Globus pallidus (tissue), 1 donor: ENCODE results near the gene SPEF2.
A peak's percentile ranks its signal among the peaks of the same experiment; 100 is the strongest.

ENCODE experiments used
- DNase-seq: peaks from one replicate; pipeline ENCODE4 v3.0.0-alpha.2; 2015; ENCODE audit warnings: low spot score

SPEF2 gene, protein sequence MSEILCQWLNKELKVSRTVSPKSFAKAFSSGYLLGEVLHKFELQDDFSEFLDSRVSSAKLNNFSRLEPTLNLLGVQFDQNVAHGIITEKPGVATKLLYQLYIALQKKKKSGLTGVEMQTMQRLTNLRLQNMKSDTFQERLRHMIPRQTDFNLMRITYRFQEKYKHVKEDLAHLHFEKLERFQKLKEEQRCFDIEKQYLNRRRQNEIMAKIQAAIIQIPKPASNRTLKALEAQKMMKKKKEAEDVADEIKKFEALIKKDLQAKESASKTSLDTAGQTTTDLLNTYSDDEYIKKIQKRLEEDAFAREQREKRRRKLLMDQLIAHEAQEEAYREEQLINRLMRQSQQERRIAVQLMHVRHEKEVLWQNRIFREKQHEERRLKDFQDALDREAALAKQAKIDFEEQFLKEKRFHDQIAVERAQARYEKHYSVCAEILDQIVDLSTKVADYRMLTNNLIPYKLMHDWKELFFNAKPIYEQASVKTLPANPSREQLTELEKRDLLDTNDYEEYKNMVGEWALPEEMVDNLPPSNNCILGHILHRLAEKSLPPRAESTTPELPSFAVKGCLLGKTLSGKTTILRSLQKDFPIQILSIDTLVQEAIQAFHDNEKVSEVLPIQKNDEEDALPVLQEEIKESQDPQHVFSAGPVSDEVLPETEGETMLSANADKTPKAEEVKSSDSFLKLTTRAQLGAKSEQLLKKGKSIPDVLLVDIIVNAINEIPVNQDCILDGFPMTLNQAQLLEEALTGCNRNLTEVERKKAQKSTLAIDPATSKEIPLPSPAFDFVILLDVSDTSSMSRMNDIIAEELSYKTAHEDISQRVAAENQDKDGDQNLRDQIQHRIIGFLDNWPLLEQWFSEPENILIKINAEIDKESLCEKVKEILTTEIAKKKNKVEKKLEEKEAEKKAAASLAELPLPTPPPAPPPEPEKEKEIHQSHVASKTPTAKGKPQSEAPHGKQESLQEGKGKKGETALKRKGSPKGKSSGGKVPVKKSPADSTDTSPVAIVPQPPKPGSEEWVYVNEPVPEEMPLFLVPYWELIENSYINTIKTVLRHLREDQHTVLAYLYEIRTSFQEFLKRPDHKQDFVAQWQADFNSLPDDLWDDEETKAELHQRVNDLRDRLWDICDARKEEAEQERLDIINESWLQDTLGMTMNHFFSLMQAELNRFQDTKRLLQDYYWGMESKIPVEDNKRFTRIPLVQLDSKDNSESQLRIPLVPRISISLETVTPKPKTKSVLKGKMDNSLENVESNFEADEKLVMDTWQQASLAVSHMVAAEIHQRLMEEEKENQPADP (N-terminal part only)

DNA sequence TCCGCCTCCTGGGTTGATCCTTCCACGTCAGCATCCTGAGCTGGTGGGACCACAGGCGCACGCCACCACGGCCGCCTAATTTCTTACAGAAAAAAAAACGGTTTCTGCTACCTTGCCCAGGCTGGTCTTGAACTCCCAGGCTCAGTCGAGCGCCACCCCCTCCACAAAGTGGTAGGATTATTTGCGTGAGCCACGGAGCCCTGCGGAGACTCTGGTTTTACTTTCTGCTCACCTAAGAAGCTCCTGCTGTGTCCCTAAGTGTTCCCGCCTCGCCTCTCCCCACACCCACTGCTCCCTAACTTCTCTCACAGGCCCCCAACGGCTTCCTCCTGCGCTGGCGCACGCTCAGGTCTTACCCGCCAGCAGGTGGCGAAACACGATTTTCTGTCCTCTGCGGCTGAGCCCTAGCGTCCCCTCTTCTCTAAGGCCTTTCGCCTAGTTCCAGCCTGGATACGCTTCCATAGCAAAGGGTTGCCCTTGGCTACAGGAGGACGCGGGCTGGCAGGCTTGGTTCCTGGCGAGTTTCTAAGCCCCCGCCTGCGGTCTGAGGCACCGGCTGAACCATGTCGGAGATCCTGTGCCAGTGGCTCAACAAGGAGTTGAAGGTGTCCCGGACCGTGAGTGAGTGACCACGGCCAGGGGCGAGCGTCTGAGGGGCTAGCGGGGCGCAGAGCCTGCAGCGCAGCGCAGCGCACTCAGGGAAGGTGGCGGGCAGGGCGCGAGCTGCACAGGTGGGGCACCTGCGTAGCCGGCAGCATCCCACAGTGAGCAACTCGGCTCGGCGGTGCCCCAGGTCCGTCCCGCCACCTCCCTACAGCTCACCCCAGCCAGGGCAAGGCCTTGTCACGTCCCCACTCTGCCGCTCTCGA lies at the start of gene SPEF2:
Gene SPEF2, plus strand, starts transcription at position 429 of the 869 bp plus-strand sequence. Its CDS starts 135 bp downstream, at position 564.
- peak; percentile 77 for DNase-seq

DNA sequence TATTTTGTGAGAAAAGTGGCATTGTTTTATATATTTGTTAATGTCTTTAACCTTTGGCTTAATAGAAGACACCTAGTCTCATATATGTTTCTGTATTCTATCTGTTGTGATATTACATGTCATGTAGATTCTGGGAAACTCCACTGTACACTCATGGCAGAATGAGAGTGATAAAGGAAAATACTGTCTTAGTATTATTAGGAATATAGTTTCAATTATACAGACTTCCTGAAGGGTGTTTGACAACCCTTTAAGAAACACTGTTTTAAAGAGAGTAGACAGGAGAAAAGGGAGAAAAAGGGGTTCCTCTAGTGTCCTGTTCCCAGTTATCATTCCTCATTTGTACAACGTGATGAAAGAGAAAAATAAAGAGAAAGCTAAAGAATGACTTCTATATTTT lies 42.1 kb upstream of the SPEF2 start:
- no peak for DNase-seq

DNA sequence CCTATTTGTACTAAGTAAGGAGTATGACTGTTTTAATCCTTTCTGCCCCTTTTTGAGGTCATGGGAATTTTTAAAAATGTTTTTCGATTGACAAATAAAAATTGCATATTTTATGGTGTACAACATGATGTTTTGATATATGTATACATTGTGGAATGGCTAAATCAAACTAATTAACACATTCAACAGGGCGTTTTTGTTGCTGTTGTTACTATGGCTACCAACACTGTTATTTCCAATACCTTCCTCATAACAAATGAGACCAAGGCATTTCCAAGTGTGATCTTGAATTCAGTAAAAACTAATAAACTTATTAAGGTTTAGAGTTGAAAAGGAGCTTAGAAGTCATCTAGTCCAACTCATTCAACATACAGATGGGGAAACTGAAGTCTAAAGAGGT lies 30.2 kb upstream of the SPEF2 start:
- DNase-seq = no peak

DNA sequence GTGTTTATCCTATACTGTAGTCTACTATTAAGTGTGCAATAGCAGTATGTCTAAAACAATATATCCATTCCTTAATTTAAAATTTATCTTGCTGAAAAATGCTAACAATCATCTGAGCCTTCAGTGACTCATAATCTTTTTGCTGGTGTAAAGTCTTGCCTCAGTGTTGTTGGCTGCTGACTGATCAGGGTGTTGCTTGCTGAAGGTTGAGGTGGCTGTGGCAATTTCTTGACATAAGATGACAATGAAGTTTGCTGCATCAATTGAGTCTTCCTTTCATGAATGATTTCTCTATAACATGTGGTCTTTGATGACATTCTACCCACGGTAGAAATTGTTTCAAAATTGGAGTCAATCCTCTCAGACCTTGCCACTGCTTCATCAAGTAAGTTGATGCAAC lies 24.3 kb upstream of the SPEF2 start:
- DNase-seq = no peak

DNA sequence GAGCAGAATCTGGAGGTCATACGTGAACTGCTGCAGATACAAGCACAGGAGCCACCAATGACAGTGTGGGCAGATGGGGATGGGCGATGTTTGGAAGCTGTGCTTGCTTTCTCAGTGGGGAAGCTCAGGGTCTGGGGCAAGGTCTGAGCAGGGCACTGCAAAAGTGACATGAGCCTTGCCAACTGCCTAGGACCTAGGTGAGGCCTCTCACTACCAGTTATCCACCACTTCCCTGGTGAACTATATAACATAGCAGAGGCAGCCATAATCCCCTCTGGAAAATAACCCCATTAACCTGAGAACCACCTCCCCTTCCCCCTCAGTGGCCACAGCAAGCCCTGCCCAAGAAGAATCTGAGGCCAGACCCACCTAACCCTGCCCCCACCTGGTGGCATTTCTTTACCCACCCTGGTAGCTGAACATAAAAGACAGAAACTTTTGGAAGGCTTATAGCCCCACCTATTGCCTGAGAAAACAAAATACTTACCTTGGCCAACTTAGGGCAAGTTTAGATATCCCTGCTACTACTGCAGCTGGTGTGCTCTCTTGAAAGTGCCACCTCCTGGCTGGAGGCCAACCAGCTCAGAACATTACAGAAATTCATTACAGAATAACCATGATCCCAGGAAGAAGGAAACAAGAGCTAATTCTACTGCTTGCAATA lies 18.8 kb upstream of the SPEF2 start:
- no peak for DNase-seq

DNA sequence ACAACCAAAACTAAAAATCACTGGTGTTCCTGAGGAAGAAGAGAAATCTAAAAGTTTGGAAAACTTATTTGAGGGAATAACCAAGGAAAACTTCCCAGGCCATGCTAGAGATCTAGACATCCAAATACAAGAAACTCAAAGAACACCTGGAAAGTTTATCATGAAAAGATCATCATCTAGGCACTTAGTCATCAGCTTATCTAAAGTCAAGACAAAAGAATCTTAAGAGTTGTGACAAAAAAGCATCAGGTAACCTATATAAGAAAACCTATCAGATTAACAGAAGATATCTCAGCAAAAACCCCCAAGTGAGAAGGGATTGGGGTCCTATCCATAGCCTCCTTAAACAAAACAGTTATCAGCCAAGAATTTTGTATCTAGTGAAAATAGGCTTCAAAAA lies 17.1 kb upstream of the SPEF2 start:
- no peak for DNase-seq

DNA sequence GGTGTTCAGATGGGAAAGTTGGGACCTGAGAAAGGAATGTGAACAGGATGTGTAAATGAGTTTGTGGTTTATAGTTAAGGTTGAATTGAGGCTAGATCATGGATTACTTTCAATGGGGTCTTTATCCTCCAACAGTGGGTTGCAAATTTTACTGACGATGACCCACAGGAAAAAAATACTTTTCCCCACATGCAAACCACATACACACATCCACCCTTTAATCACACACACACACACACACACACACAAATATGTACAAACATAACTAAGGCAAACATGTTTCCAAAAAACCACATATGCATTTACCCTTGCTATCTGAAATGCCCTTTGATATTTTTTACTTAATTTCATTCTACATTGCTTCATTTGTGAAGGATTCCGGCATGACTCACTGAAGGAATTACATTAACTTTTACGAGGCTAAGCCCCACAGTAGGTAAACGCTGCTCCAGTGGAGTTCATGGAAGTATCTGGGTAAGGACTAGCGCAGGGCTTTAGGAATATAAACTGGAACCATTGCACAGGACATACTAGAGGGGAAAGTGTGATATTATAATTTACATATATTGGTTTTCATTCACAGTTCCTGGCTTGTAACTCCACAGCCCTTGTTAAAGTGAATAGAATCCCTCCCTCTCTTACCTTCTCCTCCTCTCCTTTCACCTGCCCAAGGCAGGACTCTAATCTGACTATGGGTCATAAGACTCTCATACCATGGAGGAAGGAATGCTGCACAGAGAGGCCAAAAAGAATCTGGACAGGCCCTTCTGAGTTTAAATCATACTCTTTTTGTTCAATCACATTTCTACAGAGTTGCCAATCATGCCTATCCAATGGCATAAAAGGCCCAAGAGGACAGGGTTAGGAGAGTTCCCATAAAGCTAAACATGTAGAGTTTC lies 8.5 kb upstream of the SPEF2 start:
- no peak for DNase-seq

DNA sequence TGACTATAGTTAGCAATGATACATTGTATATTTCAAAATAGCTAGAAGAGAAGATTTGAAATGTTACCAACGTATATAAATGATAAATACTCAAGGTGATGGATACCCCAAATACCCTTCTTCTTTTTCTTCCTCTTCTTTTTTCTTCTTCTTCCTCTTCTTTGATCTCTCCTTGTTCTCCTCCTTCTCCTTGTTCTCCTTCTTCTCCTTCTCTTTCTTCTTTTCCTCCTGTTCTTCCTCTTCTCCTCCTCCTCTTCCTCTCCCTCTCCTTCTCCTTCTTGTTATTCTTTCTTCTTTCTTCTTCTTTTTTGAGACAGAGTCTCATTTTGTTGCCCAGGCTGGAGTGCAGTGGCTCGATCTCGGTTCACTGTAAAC lies 616 bp upstream of the SPEF2 start:
- DNase-seq = no peak

DNA sequence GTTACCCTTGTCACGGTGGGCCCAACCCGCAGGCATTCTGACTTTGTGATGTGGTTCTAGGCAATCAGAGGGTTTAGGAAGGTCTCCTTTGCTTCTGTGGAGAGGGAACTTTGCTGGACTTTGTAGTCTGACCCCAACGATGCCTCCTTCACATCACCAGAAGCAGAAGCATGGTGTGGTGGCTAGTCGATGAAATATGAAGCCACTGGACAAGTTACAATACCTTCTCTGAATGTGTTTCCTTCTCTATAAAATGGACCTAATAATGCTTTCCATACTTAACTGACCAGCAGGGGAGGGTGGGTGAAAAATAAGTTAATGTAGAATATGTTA lies 607 bp downstream of the SPEF2 start:
- no peak for DNase-seq

DNA sequence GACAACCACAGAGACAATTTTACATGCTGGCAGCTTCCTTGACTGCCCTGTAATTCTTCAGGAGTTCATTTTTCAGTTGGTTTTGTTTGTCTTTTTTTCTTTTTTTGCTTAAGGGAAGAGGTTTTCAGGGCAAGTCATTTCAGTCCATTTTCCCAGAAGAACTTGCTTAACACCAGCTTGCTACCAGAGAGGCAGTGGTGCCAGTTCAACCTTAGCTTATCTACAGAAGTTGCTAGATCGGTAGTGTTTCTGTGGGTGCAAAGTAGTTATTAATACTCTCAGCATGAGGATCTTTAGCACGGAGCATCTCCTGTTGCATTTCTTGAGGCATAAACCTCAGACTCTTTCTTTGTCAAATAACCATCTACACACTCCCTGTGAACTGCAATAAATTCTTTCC lies 1.1 kb downstream of the SPEF2 start:
- DNase-seq = no peak

DNA sequence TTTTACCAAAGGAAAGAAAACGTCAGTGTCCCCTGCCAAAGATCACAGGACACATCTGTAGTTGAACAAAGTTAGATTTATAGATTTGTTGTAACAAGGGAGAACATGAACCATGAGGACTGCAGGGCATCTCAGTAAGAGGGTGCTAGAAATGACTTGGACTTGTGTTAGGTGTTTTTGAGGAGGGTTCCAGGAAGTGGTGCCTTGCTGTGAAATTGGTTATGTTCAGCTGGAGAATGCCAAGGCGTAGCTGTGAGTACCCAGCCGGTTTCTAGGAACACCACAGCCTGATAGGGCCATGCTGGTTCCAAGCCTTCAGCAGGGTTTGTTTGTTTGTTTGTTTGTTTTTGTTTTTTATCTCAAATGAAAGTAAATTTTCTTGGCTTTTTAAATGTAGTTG lies 5.3 kb downstream of the SPEF2 start:
- no peak for DNase-seq

DNA sequence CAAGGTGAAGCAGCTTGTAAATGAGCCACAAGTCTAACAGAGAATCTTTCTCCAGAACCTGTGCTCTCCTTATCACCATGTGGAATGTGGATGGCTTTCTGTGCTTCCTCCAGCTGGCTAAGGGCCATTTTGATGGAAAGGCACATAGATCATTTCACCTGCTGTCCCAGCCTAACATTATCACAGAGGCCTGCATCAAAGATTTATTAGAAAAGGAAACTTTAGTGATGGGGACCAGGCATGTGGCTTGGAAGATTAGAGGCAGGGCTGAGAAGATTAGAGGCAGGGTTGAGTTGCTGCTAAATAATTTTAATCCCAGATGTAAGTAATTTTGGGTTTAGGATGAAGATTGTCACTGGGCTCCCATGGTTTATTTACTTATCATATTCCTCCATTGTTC lies 6.3 kb downstream of the SPEF2 start:
- no peak for DNase-seq

DNA sequence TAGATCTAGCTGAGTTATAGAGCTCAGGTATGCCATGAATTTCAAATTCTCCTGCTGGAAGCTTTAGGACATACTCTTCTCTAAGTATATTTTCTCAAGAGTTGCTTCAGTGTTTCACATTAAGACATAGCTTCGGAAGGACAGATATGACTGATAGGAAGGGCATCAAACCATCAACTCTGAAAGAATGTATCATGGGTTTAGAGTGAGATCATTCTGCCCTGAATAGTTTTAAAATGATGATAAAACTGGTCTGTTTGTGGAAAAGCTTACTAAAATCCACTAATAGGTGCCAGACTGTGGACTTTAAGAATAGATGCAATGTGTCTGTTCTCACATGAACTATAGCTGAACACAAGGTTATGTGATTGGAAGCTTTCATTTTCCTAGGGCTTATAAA lies 8.4 kb downstream of the SPEF2 start:
- no peak for DNase-seq

DNA sequence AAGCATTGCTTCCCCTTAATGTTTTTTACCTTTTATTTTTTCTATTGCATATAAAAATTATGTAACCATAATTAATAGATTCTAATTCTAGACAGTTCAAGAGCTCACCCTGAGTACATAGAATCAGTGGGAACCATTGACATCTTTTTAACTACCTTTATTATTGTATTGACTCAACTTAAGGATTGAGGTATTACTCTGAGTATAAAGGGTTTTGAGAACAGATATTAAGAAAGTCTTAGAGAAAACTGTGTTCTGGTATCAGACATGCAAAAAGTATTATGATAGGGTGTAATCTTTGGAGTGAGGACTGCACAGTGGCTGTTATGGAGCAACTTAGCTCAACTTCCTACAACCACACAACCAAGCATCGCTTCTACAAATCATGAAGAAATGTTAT lies 8.9 kb downstream of the SPEF2 start:
- DNase-seq = no peak

DNA sequence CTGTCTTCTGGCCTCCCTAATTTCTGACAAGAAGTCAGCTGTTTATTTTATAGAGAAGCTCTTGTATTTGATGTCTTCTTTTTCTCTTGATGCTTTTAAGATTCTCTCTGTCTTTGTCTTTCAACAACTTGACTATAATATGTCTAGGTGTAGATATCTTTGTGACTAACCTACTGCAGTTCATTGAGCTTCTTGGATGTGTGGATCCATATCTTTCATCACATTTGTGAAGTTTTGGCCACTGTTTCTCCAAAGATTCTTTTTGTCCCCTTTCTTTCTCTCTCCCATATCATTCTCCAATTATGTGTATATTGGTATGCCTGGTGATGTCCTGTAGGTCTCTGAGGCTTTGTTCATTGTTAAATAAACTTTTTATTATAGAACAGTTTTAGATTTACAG lies 16.7 kb downstream of the SPEF2 start:
- DNase-seq = no peak

DNA sequence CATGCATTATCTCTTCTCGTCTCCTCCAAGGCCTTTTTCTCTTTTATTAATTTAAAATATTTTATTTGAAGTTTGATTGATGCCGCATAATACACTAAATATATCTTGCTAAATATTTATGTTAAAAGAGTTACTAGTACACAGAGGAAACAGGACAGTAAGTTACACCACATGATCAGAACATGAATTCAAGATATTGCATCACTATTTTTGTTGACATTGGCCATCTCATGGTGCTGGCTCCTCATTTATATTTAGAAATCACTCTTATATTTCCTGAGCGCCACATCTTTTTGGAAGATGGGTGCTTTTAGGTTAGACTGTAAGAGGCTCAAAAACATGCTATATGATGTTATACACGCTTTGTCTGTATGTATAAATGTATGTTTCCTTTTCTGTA lies 23.0 kb downstream of the SPEF2 start:
- DNase-seq = no peak

DNA sequence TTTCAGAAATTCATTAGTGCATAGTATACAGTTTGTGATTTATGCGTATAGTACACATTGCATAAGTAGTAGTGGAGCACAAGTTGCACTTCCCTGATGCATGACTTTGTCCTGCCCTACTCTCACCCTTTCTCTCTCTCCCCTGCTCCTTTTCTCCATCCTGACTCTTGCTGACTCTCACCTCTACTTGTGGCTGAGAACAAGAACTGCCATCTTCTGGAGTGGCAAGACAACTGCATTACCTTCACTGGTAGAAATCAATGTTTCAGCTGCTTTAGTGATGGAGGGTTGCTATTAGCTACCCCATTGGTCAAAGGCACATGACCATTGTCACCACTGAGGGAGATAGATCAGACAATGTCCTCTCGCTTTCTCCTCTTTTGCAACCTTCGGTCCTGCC lies 26.9 kb downstream of the SPEF2 start:
- DNase-seq = no peak

DNA sequence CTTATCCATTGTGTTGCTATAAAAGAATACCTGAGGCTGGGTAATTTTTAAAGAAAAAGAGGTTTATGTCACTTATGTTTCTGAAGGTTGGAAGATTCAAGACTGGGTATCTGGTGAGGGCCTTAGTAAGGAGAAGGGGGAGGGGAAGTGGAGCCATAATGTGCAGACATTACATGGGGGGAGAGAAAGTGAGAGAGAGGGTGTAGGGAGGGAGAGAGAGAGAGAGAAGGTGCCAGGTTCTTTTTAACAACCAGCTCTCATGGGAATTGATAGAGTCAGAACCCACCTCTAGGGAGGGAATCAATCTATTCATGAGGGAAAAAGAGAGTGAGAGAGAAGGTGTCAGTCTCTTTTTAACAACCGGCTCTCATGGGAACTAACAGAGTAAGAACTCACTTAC lies 29.5 kb downstream of the SPEF2 start:
- DNase-seq = no peak

DNA sequence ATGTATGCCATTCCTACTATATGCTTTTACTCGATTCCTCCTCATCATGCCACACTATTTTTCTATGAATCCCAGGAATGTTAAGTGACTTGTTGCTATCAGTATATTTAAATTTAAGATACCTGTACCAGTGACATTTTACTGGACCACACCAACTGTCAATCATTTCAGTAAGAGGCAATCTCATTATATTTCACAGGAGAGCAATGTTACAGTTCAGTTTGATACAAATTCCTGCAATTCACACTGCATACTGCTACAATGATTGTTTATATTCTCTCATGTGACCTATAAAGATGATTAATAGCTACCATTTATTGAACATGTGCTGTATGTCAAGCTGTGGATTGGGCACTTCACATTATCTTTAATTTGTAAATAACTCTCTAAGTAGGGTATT lies 30.0 kb downstream of the SPEF2 start:
- no peak for DNase-seq
